HCT116 (cell line): Measurements from ENCODE around the gene CASZ1. TPM values are rescaled to one million over a fixed set of nuclear protein-coding genes. Genes with fewer than 3 reads are reported as not detected.

Source experiments
- ATAC-seq: fragments of 200-7000 bp; cut with Tn5 transposase; 2 replicates; pipeline ENCODE4 v1.9.1; 2020; ENCODE audit warnings: mild to moderate bottlenecking, moderate library complexity
- BruUV-seq: library from RNA; stranded (reverse); fragments of 400-500 nt; replicated peaks from 2 replicates; lab custom pipeline; 2021; lab: Mats Ljungman, UMichigan
- CTCF ChIA-PET: fragments of 300-600 bp; sonication (Branson Sonifier 250); formaldehyde crosslinking; loops from one replicate; lab custom pipeline; 2021; ENCODE audit warnings: antibody characterized with exemption; lab: Charles Lee
- POLR2A ChIA-PET: fragments of 300-600, 350-600 bp; sonication (Branson Sonifier 250); formaldehyde crosslinking; loops from one replicate; lab custom pipeline; 2021; ENCODE audit warnings: antibody characterized with exemption; lab: Charles Lee
- RAD21 ChIA-PET, 2 experiments: fragments of 300-600 bp; sonication (Branson Sonifier 250); formaldehyde crosslinking; loops; one replicate each; lab custom pipeline; 2023; ENCODE audit warnings: low total read pairs in 2 of 2; ENCODE audit not compliant: uncharacterized antibody in 2 of 2, unreplicated experiment in 2 of 2, low non-redundant PET in 1 of 2; lab: Charles Lee
- DNase-seq: peaks from one replicate; pipeline ENCODE4 v3.0.0-alpha.2; 2010; ENCODE audit warnings: low read depth, low spot score
- H2AFZ ChIP-seq: fragments of 200-600 bp; shearing (Covaris generic), sonication (generic); 2 replicates; pipeline ENCODE4 v1.6.1; 2017; ENCODE audit warnings: low read depth, mixed run types, mixed read lengths, antibody characterized with exemption, low read length; ENCODE audit not compliant: poor library complexity, severe bottlenecking
- H3K27ac ChIP-seq: 2 replicates; pipeline ENCODE4 v1.5.1; 2012; ENCODE audit warnings: low read depth, low read length
- H3K27me3 ChIP-seq: fragments of 200-600 bp; sonication (generic); 2 replicates; pipeline ENCODE4 v1.6.1; 2016; ENCODE audit warnings: mixed run types, low read length, mixed read lengths; ENCODE audit not compliant: insufficient read depth
- H3K36me3 ChIP-seq, 2 experiments: fragments of 200-500 bp in 1 of 2; fragments of 200-600 bp in 1 of 2; sonication (Bioruptor generic) in 1 of 2; sonication (generic) in 1 of 2; 2 replicates each; pipeline versions ENCODE4 v1.5.1 to v1.6.1; 2014 to 2016; ENCODE audit warnings: low read length in 2 of 2, inconsistent platforms in 1 of 2, mixed read lengths in 1 of 2, mixed run types in 1 of 2; ENCODE audit not compliant: insufficient read depth in 2 of 2, control insufficient read depth in 1 of 2
- H3K4me1 ChIP-seq, 2 experiments: fragments of 200-600 bp in 1 of 2; sonication (generic) in 1 of 2; 2 replicates each; pipeline versions ENCODE4 v1.5.1 to v1.6.1; 2012 to 2017; ENCODE audit warnings: low read length in 2 of 2, inconsistent platforms in 1 of 2, mild to moderate bottlenecking in 1 of 2, mixed read lengths in 1 of 2, mixed run types in 1 of 2, moderate library complexity in 1 of 2; ENCODE audit not compliant: insufficient read depth in 2 of 2, control insufficient read depth in 1 of 2
- H3K4me2 ChIP-seq: fragments of 200-600 bp; sonication (generic); 2 replicates; pipeline ENCODE4 v1.6.1; 2017; ENCODE audit warnings: mixed run types, low read length, mixed read lengths
- H3K4me3 ChIP-seq, 2 experiments: fragments of 200-600 bp in 1 of 2; sonication (generic) in 1 of 2; replicated peaks in 1 of 2; 2 replicates each; pipeline ENCODE4 v1.5.1; 2011 to 2016; ENCODE audit warnings: low read length in 2 of 2, control low read depth in 1 of 2, low read depth in 1 of 2, mild to moderate bottlenecking in 1 of 2, mixed read lengths in 1 of 2, mixed run types in 1 of 2
- H3K79me2 ChIP-seq: fragments of 200-600 bp; sonication (generic); 2 replicates; pipeline ENCODE4 v1.6.1; 2017; ENCODE audit warnings: mild to moderate bottlenecking, mixed run types, low read length, moderate library complexity, mixed read lengths; ENCODE audit not compliant: insufficient read depth
- H3K9ac ChIP-seq: fragments of 200-600 bp; sonication (generic); 2 replicates; pipeline ENCODE4 v1.6.1; 2016; ENCODE audit warnings: low read length, mixed read lengths
- H3K9me2 ChIP-seq: fragments of 200-600 bp; sonication (generic), shearing (Covaris generic); 2 replicates; pipeline ENCODE4 v1.6.1; 2017; ENCODE audit warnings: mixed run types, mild to moderate bottlenecking, moderate library complexity; ENCODE audit not compliant: insufficient read depth
- H3K9me3 ChIP-seq, 2 experiments: fragments of 200-500 bp in 1 of 2; fragments of 200-600 bp in 1 of 2; sonication (Bioruptor generic) in 1 of 2; sonication (generic) in 1 of 2; 2 replicates each; pipeline ENCODE4 v1.6.1; 2014 to 2017; ENCODE audit warnings: low read length in 2 of 2, mixed read lengths in 2 of 2, inconsistent platforms in 1 of 2, low read depth in 1 of 2, mild to moderate bottlenecking in 1 of 2, mixed run types in 1 of 2, moderate library complexity in 1 of 2; ENCODE audit not compliant: control insufficient read depth in 1 of 2, insufficient read depth in 1 of 2
- H4K20me1 ChIP-seq: fragments of 200-600 bp; sonication (generic), shearing (Covaris generic); 2 replicates; pipeline ENCODE4 v1.6.1; 2017; ENCODE audit warnings: mixed run types, mild to moderate bottlenecking, moderate library complexity; ENCODE audit not compliant: insufficient read depth
- ATF3 ChIP-seq: IDR thresholded peaks from 2 replicates; pipeline ENCODE4 v1.6.1; 2012
- CBX3 ChIP-seq: IDR thresholded peaks from 2 replicates; pipeline ENCODE4 v1.6.1; 2012; ENCODE audit warnings: low read depth
- CTCF ChIP-seq, 3 experiments: fragments of 200-600 bp in 1 of 3; sonication (generic) in 1 of 3; IDR thresholded peaks in 2 of 3; conservative IDR thresholded peaks in 1 of 3; 2 replicates each; pipeline ENCODE4 v1.5.1; 2012 to 2017; ENCODE audit warnings: low read depth in 2 of 3, low read length in 2 of 3, antibody characterized with exemption in 1 of 3, borderline replicate concordance in 1 of 3, control low read depth in 1 of 3, mild to moderate bottlenecking in 1 of 3, mixed read lengths in 1 of 3, mixed run types in 1 of 3, moderate library complexity in 1 of 3; ENCODE audit not compliant: insufficient read depth in 1 of 3
- EGR1 ChIP-seq: IDR thresholded peaks from 2 replicates; pipeline ENCODE4 v1.6.1; 2012; ENCODE audit warnings: low read depth
- ELF1 ChIP-seq: IDR thresholded peaks from 2 replicates; pipeline ENCODE4 v1.6.1; 2012; ENCODE audit warnings: low read depth, borderline replicate concordance
- EZH2phosphoT487 ChIP-seq: fragments of 200-600 bp; IDR thresholded peaks from 2 replicates; pipeline ENCODE4 v1.6.1; 2018; ENCODE audit warnings: antibody characterized with exemption, borderline replicate concordance
- JUND ChIP-seq: IDR thresholded peaks from 2 replicates; pipeline ENCODE4 v1.6.1; 2012
- MAX ChIP-seq: IDR thresholded peaks from 2 replicates; pipeline ENCODE4 v1.6.1; 2012
- POLR2A ChIP-seq: IDR thresholded peaks from 2 replicates; pipeline ENCODE4 v1.7.0; 2011; ENCODE audit warnings: borderline replicate concordance; ENCODE audit not compliant: insufficient read depth, insufficient read length; ENCODE audit errors: extremely low read depth
- RAD21 ChIP-seq: IDR thresholded peaks from 2 replicates; pipeline ENCODE4 v1.6.1; 2012; ENCODE audit warnings: low read depth, mild to moderate bottlenecking
- REST ChIP-seq: IDR thresholded peaks from 2 replicates; pipeline ENCODE4 v1.6.1; 2012; ENCODE audit warnings: low read depth
- SIN3A ChIP-seq: IDR thresholded peaks from 2 replicates; pipeline ENCODE4 v1.6.1; 2012; ENCODE audit warnings: low read depth
- SP1 ChIP-seq: IDR thresholded peaks from 2 replicates; pipeline ENCODE4 v1.6.1; 2012; ENCODE audit warnings: low read depth
- SRF ChIP-seq: IDR thresholded peaks from 2 replicates; pipeline ENCODE4 v1.6.1; 2012; ENCODE audit warnings: low read depth
- TCF7L2 ChIP-seq: IDR thresholded peaks from 2 replicates; pipeline ENCODE4 v1.7.0; 2011; ENCODE audit warnings: borderline replicate concordance, inconsistent platforms; ENCODE audit not compliant: insufficient read depth, insufficient read length; ENCODE audit errors: extremely low read depth
- YY1 ChIP-seq: IDR thresholded peaks from 2 replicates; pipeline ENCODE4 v1.6.1; 2011; ENCODE audit warnings: low read length, low read depth, moderate library complexity, mild to moderate bottlenecking; ENCODE audit not compliant: insufficient replicate concordance; ENCODE audit errors: extremely low read depth
- ZBTB33 ChIP-seq: IDR thresholded peaks from 2 replicates; pipeline ENCODE4 v1.6.1; 2011; ENCODE audit warnings: mild to moderate bottlenecking, low read length, moderate library complexity; ENCODE audit not compliant: insufficient replicate concordance; ENCODE audit errors: extremely low read depth
- intact Hi-C: fragments of 100-400 bp; cut with micrococcal nuclease; formaldehyde crosslinking; loops from 2 replicates; pipeline ENCODE4 v1.10.0; 2022
- total RNA-seq: library from RNA; stranded (reverse); gene quantifications from one replicate; pipeline ENCODE4 v1.2.1, GENCODE V29; 2021; ENCODE audit not compliant: unreplicated experiment

CASZ1 gene
- total RNA-seq, 1 experiment from 2014 or later: 7.7 TPM

GRCh38 chr1:10638559-10639005, 157.9 kb downstream of the CASZ1 start:
- Histone ChIP-seq H3K27me3 (no peaks in the 10 kb centered on the region), H3K9me2 (no peaks in the 10 kb centered on the region), H3K9ac (no peak overlapping the region), H2AFZ (no peak overlapping the region), H3K9me3 (no peaks in the 10 kb centered on the region), H4K20me1 (no peaks in the 10 kb centered on the region), H3K4me2 (no peak overlapping the region), H3K27ac (no peak overlapping the region), H3K36me3 (no peaks in the 10 kb centered on the region), H3K4me1 (peaks cover 0 to 7% of the 10 kb centered on the region in 2 experiments; a peak in 1 of 4 replicates), H3K79me2 (no peaks in the 10 kb centered on the region), H3K4me3 (no peak overlapping the region)
- DNase-seq: no peak
- TF ChIP-seq ELF1 (no peak), SIN3A (no peak), ZBTB33 (no peak), POLR2A (no peak), RAD21 (no peak), ATF3 (no peak), EZH2phosphoT487 (no peak), TCF7L2 (no peak), JUND (no peak), REST (no peak), CTCF (IDR thresholded peaks at IDR 0.05 in 2 of 3, conservative IDR thresholded peaks at IDR 0.05 in 1 of 3; ENCODE audit: borderline replicate concordance in 1 of 3, insufficient read depth in 1 of 3, low read depth in 2 of 3, low read length in 2 of 3) (no peak), YY1 (no peak), MAX (no peak), SP1 (no peak), CBX3 (no peak), SRF (no peak), EGR1 (no peak)
- CTCF ChIA-PET: no interaction called here
- intact Hi-C loops: no loop called here
- no peak for ATAC-seq
- BruUV-seq: no TSS peak
- RAD21 ChIA-PET: no interaction called here
- POLR2A ChIA-PET: no interaction called here
